ENCODE measurements around the gene GPR83.

The GPR83 gene

DNA sequence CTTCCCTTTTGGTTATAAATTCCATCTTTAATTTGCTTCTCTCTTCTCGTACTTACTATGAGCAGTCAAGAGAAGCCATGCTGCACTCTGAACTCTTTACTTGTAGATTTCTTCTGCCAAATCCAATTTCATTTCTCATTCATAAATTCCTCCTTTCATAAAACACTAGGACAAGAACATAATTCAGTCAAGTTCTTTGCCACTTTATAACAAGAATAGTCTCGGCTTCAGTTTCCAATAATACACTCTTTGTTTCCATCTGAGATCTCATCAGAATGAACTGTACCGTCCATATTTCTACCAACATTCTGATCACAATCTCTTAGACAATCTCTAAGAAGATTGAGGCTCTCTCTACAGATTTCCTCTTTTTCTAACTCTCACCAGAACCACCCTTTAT is 71.7 kb downstream of the GPR83 start:
- no peaks in the 10 kb centered on the region for H3K4me1 ChIP-seq (ENCODE audit: control insufficient read depth, insufficient read depth, low read length)
- H3K36me3 ChIP-seq (ENCODE audit: control insufficient read depth, insufficient read depth, low read length), result no peaks in the 10 kb centered on the region
- H3K4me3 ChIP-seq (ENCODE audit: insufficient read depth, low read depth, low read length), result no peak overlapping the region
- no peaks in the 10 kb centered on the region for H3K9me3 ChIP-seq (ENCODE audit: control insufficient read depth, low read length)
- no peaks in the 10 kb centered on the region for H3K27me3 ChIP-seq (ENCODE audit: control insufficient read depth, insufficient read depth, low read length, poor library complexity, severe bottlenecking)
- 90 to 94% methylated on average over 3 of the region's 3 CpGs for WGBS, 2 experiments
- no peak overlapping the region for H3K27ac ChIP-seq (ENCODE audit: insufficient read depth, low read depth, low read length, poor library complexity, severe bottlenecking)

DNA sequence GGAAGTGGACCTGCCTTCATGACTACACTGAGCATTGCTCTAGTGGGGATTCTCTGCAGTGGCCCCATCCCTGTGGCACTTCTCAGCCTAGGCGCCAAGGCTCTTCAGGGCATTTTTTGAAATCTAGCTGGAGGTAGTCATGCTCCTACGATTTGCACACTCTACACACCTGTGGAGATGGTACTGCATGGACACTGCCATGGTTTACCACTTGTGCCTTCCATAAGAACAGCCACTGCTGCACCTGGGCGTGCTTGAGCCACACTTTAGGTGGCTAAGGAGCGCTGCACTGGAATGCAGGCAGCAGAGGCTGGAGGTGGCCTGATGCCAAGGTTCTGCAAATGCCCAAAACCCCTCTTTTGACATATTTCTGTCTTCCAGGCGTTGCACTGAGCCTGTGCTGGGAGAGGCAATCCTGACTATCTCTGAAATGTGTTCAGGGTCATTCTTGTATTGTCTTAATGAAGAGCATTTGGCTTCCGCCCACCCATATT is 72.6 kb downstream of the GPR83 start:
- Histone ChIP-seq H3K27ac (ENCODE audit: insufficient read depth, low read depth, low read length, poor library complexity, severe bottlenecking) (no peak overlapping the region), H3K36me3 (ENCODE audit: control insufficient read depth, insufficient read depth, low read length) (no peaks in the 10 kb centered on the region), H3K4me3 (ENCODE audit: insufficient read depth, low read depth, low read length) (no peak overlapping the region), H3K27me3 (ENCODE audit: control insufficient read depth, insufficient read depth, low read length, poor library complexity, severe bottlenecking) (no peaks in the 10 kb centered on the region), H3K4me1 (ENCODE audit: control insufficient read depth, insufficient read depth, low read length) (no peaks in the 10 kb centered on the region), H3K9me3 (ENCODE audit: control insufficient read depth, low read length) (no peaks in the 10 kb centered on the region)
- 87 to 90% methylated on average over 6 of the region's 6 CpGs for WGBS, 2 experiments

Measured in ectodermal cell (in vitro differentiated cells).